ENCODE data around the gene WDR82.

Gene WDR82

DNA sequence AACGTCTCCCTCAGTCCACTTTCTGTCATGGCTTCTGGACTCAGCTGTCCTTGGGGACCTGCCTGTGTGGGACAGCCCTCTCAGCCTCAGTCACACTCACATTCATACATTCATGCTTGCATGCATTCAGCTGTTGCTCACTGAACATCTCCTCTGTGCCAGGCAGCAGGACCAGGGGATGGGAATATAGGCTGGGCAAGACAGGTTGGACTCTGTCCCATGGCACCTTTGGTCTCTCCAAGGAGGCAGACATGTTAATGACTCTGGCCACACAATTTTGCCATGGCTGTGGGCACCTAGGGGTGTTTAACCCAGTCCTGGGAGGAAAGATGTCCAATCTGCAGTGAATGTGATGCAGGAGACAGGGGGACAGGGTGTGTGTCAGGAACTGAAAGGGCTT, 29.9 kb upstream of the WDR82 start:
- no peak for DNase-seq (ENCODE audit: low spot score)

DNA sequence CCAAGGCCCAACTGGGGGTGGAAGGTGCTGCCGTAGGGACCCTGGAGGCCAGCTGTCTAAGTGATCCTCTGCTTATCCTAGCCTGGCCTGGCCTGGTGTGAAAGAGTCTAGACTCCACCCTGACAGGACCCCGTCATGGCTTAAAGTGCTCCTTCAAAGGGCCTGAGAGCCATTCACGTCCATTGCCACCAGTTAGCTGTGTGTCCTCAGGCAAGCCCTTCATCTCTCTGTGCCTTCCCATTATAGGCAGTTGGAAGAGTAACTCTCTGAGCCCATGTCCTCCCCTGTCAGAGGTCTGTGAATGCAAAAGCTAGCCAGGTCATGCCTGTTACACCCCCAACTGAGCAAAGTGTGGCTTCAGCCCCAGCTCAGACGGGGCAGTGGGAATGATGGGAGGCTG, 28.5 kb upstream of the WDR82 start:
- no peak for DNase-seq (ENCODE audit: low spot score)

DNA sequence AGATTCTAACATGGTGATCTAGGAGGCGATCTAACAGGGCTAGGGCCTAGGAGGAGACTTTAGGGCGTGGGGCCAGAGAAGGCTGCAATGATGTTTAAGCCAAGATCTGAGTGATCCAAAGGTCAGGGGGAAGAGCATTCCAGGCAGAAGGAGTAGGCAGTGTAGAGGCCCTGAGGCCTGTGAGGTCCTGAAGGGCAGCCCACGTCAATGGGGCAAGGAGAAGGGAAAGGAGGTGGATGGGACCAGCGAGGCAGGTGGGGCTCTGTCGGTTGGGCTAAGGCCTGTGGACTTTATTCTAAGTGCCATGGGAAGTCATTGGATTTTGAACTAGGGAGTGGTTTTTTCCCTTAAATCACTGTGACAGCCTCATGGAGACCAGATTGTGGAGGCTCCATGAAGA, 27.5 kb upstream of the WDR82 start:
- DNase-seq (ENCODE audit: low spot score): no peak

DNA sequence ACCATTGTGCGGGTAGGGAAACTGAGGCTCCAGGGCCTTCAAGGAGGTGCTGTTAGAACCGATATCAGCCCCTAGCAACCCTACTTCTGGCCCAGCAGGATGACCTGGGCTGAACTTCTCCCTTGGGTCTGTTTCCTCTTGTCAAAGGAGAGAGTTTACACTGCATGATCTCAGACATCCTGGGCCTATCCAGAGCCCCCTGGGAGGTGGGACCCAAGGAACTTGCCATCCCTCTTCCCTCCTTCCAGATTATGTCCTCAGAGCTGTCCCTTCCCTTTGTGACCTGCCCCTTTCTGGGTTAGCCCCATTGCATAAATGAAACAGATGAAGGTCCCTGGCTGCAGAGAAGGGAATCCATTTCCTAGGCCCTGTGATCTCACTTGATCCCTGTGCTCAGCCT, 25.4 kb upstream of the WDR82 start:
- no peak for DNase-seq (ENCODE audit: low spot score)

DNA sequence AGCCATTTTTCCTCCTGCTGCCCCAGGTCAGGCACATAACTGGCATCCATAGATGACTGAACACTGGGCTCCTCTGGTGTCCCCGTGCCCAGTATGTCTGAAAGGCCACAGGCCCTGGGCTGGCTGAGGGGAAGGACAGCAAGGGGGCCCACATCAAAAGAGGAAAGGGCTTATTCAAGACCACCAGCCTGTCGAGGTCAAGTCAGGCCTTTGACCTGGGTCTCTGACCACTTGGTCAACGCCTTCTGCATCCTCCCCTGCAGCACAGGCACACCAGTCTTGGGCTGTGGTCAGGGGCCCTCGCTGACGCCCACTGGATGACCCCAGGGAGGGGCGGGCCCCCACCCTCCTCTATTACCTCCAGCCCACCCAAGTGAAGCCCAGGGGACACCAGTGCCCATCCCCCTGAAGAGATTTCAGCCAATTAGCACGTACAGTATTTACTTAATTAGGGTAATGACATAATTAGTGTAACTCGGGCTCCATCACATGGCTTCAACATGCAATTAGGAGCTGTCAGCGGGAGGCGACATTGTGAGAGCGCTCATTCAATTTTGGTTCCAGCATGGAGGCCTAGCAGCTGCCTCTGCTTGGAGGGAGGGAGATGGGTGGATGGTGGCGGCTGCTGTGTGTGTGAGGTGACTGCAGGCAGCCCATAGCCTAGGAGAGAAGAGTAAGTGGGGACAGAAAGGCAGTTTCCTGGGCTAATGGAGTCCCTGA, 24.1 kb upstream of the WDR82 start:
- DNase-seq (ENCODE audit: low spot score): no peak

DNA sequence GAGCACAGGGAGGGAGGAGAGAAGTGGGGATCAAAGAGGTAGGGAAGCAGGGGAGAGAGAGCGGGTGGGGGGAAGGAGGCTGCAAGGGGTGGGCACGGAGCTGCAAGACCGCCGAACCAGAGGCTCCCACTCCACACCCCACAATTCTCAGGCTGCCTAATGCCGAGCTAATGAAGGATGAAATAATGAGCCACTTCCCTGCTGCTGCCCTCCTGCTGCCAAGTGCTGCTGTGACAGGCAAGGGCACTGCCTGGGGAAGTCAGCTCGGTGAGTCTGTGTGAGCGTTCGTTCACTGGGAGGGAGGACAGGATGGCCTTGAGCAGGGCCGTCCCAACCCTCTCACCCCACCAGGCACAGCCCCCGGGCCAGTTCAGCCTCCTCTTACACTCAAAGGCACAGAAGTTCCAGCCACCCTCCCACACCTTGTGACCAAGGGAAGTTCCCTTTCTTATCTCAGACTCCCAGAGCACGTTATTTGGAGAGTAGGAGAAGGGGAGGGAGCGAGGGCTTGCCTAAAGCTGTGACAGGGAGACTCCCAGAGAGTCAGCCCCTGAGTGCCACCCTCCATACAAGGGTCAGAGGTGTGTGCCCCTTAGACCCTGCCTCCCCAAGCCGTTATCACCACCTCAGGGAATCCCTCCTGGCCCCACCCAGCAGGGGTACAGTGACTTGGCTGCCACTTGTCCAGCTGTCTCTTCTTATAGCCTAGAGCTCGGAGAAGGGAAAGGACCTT, 21.6 kb upstream of the WDR82 start:
- no peak for DNase-seq (ENCODE audit: low spot score)

DNA sequence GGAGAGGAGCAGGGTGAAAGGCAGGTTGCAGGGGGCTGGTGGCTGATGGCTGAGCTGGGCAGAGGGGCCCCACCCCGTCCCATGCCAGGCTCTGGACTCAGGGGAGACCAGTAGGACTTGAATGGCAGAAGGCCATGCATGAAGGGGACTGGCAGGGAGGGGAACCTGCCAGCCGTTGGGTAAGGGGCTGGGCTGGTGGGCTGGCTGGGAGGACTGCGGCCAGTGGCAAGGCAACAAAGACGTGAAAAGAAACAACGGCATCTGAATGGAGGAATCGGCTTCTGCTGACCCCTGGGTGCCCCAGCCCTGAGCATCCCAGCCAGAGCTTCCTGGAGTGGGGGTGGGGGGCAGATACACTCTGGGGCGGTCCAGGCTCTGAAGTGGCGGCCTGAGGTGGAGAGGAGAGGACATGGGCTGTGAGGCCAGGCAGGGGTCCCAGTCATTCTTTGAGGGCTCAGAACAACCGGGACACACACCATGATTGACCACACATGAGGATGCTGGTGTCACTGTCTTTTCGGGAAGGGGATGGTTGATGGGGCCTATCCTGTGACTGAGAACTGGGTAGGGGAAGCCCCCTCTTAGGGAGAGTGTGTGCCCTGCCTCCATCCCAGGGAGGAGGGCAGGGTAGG, 20.9 kb upstream of the WDR82 start:
- DNase-seq (ENCODE audit: low spot score): no peak

DNA sequence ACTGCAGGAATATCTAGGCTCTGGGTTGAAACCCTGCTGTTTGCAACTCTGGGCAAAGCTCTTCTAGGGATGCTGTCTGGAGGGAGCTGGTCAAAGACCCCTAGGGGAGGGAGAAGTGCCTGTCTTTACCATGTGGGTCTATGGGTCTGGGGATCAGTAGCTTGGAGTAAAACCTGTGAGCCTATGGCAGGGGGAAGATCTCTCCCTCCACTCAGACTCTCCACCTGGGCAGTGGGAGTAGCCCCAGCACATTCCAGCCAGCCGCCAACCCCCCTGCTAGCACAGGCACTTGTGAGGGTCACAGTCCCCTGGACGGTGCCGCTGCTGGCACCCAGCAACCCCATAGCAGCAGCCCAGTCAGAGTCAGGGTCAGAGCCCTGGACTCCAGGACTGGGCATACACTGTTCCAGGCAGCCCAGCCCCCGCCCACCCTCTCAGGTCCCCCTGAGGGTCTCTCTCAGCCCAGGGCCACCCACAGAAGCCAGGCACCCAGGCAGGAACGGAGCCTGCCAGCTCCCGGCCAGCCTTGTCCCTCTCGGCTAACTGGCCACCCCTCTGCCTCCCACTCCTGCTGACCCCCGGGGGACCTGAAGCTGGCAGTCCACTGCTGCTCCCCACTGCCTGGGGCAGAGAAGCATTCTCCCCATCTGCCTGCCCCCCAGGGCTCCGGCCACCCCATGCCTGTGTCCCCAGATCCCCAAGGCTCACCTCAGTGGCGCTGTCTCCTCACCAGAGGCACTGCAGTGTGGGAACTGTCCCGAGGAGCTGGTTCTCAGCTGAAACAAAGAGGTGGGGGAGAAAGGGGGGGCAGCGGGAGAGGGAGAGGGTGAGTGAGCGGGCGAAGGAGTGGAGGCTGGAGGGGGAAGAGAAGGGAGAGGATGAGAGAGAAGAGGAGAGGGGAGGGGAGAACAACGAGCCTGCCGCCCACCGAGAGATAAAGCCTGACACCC, 20.0 kb upstream of the WDR82 start:
- no peak for DNase-seq (ENCODE audit: low spot score)

DNA sequence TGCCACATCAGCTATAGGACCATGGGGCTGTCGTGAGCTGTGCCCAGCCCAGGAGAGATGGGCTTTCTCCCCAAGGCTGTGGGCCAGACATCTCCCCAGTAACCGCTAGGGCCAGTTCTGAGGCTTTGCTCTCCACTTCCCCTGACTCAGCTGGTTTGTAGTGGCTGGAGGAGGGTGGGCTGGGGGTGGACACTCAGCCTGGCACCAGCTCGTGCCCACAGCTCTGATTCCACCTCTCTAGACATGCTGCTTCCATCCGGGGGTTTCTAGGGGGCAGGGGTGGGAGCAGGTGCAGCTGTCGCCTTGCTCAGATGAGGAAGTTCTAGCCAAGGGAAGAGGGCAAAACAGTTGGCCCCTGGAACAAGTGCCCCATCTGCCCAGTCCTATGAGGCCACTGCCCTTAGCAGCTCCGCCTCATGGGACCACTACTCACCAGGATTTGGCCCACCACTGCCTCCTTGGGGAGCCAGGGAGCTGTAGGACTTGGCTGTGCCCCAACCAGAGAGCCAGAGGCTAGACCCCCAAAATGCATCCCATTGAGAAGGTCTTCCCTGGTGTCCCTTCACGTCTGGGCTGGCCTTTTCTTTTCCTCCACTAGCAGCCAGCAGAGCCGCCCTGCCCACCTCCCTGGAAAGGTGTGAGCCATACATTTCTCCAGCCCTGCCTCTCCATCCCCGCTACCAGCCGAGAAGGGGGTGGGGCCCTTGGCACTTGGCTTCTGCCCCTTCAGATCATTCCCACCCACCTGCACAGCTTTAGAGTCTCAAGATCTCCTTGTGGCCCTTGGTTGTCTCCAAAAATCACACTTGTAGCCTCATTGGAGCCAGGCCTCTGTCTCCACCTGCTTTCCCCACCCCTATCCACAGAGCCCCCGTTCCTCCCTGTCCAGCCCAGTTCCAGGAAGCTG, 19.0 kb upstream of the WDR82 start:
- DNase-seq (ENCODE audit: low spot score): no peak

DNA sequence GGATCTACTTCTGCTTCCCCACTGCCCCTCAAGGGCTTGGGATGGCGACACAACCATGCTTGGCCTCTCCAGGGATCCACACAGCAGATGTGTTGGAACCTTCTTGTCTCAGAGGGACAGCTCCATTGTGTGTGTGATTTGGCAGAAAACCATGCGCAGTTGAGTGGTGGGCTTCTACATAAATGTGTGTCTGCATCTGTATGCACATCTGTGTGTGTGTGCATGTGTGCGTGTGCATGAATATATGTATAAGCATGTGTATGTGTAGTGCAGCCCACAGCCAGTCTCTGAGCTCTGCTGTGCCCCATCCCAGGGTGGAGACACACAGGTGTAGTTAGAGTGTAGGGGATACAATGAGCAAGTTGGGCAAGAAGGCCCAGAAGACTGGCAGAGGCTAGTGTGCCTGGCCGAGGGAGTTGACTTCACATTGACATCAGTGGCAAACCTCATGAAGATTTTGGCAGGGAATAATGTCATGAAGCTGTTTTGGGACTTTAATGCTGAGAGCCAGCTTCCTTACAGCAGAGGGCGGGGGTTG, 17.3 kb upstream of the WDR82 start:
- no peak for DNase-seq (ENCODE audit: low spot score)

DNA sequence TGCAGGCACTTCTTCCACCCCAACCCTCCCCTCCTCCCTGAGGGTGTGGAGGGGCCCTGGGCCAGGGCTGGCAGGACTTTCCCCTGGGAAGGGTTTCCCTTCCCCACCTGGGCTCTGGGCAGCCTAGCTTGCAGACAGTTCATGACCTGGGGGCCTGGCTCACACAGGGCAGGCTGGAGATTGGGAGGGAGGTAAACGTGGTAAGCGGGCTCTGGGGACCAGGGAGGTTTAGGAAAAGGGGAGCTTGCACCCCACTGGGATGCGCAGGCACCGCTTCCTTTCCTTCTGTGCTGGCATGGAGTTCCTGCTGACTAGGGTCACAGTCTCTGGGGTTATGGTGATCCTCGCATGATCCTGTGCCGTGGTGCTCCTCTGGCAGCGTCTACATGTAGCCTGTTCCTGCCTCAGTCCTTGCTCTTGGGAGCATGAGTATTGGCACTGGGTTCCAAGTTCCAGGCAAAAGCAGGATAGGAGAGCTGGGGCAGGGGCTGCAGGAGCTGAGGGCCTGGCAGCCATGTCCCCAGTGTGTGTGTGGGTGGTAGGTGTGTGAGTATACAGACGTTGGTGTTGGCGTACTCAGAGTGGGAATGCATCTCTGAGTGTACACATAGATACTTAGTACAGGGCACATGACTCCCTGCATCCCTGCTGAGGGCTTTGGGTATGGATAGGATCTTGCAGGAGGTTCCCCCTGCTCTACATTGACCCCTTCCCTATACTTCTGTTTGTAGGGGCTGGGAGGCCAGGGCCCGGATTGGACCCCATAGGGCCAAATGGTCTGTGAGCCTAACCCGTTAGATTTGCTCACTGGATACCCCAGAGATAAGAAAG, 16.1 kb upstream of the WDR82 start:
- DNase-seq (ENCODE audit: low spot score): no peak

DNA sequence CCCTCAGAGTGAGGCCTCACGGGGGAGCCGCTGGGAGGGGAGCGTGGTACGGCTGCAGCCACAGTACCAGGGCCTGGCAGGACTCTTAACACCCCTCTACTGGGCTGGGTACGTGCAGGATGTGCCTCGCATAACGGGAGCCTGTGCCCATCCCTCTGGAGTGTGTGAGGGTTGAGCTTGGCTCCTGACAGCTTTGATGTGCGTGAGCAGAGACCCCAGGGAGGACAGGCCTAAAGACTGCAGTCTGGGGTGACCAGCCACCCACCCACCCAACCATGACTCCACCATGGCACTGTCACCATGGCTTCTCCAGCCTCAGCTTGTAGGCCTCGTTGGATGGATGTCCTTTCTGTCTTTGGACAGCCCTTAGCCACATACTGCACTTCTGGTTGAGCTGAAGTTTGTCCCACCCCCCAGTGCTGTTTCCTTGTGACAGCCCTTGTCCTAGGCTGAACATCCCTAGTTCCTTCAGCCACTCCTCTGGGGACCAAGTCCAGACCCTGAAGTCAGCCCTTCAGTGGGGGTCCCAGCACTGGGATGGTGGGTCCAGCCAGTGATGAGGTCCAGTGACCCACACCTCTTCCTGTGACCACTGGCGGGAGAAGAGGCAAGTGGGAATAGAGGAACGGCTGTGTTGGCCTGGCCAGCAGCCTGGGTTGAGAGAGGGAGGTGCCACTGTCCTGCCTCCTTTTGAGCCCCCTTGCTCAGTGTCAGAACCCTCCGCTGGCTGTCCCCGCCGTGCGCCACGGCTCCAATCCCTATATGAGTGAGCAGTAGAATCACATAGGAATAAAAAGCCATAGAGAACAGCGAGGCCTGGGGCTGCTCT, 15.3 kb upstream of the WDR82 start:
- DNase-seq (ENCODE audit: low spot score): no peak

DNA sequence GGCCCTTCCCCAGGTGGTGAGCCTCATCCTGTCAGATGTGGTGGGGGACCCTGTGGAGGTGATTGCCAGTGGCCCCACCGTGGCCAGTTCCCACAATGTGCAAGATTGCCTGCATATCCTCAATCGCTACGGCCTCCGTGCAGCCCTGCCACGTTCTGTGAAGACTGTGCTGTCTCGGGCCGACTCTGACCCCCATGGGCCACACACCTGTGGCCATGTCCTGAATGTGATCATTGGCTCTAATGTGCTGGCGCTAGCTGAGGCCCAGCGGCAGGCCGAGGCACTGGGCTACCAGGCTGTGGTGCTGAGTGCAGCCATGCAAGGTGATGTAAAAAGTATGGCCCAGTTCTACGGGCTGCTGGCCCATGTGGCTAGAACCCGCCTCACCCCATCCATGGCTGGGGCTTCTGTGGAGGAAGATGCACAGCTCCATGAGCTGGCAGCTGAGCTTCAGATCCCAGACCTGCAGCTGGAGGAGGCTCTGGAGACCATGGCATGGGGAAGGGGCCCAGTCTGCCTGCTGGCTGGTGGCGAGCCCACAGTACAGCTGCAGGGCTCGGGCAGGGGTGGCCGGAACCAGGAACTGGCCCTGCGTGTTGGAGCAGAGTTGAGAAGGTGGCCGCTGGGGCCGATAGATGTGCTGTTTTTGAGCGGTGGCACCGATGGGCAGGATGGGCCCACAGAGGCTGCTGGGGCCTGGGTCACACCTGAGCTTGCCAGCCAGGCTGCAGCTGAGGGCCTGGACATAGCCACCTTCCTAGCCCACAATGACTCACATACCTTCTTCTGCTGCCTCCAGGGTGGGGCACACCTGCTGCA, 14.0 kb upstream of the WDR82 start:
- DNase-seq (ENCODE audit: low spot score): no peak

DNA sequence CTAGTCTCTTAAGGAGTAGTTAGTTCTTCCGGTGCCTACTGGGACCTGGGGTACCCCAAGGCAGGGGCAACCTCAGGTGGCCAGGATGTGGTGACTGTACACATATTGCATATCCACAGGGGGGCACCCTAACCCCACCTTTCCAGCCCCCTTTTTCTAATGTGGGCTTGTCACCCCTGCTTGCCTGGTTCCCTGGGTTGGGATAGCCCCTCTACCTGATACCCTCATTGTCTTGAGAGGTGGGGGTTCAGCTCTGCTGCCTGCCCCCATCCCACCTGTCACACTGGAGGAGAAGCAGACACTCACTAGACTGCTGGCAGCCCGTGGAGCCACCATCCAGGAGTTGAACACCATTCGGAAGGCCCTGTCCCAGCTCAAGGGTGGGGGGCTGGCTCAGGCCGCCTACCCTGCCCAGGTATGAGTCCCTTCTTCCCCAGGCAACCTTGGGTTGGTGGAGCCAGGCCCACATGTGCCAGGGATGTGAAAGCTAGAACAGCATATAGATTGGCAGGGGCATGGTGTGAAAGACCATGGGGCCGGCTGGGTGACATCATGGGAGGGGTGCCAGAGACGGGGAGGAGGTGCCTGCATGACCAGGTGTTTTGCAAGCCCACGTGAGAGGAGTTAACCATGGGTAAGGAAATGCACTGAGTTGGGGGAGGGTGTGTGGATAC, 13.2 kb upstream of the WDR82 start:
- DNase-seq (ENCODE audit: low spot score): no peak

DNA sequence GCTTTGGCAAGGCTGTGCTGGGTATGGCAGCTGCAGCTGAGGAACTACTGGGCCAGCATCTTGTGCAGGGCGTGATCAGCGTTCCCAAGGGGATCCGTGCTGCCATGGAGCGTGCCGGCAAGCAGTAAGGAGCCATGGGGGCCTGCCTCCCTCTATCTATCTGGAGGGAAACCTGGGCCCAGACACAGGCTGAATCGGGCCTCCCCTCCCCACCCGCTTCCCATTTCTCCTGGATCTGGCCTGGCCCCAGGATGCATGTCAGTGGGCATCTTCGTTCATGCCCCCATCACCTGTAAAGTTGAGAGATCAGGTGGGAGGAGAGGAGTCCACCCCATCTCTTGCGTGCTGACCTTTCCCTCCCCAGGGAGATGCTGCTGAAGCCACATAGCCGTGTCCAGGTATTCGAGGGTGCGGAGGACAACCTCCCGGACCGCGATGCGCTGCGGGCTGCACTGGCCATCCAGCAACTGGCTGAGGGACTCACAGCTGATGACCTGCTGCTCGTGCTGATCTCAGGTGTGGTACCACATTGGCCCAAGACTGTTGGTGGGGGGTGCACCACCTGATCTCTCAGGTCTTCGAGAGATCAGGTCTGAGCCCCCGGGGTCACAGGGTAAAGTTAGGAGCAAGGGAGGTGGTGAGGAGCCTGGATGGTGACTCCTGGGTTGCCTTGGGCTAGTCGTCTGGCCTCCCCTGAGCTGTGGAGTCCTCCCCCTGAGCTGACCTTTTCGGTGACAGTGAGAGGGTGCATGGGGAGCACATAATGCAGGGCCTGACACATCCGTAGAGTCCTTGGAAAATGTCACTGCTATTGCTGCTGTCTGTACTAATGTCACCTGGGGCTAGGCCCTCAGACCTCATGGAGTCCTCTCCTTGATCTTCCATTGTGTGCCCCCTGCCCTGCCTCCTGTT, 12.4 kb upstream of the WDR82 start:
- no peak for DNase-seq (ENCODE audit: low spot score)
